Thyroid gland (tissue), 4 donors: Measurements from ENCODE around the gene CCDC170.

ENCODE experiments used
- CTCF ChIP-seq, 6 experiments: fragments of 200-600 bp in 3 of 6; fragments of 450-650 bp in 3 of 6; sonication (generic) in 3 of 6; IDR thresholded peaks; one replicate each; pipeline ENCODE4 v1.5.1; 2016 to 2019; ENCODE audit warnings: antibody characterized with exemption in 6 of 6, mild to moderate bottlenecking in 2 of 6, inconsistent platforms in 1 of 6, moderate library complexity in 1 of 6
- POLR2A ChIP-seq, 2 donors: fragments of 450-650 bp; IDR thresholded peaks; one replicate each; pipeline ENCODE4 v1.6.1; 2017; ENCODE audit warnings: antibody characterized with exemption in 2 of 2, mild to moderate bottlenecking in 2 of 2, moderate library complexity in 1 of 2

- TF ChIP-seq CTCF (IDR thresholded peaks at IDR 0.05) = peak; percentile 53 to 81 (median 70)
- TF ChIP-seq POLR2A (IDR thresholded peaks at IDR 0.05) = no peak
Observed at GRCh38 chr6:151475653-151476523, 17.9 kb upstream of the CCDC170 start.
